Measurements from ENCODE around the gene GPER1.

Gene GPER1

GRCh38 chr7:1124164-1124563 is 36.3 kb downstream of the GPER1 start:
- TF ChIP-seq GATA1 (IDR thresholded peaks at IDR 0.05; ENCODE audit: low read depth, low read length) (no peak), POLR2A (IDR thresholded peaks at IDR 0.05; ENCODE audit: low read length) (no peak)
- DNase-seq, result no peak

GRCh38 chr7:1124816-1125602 is 37.1 kb downstream of the GPER1 start:
- TF ChIP-seq POLR2A (IDR thresholded peaks at IDR 0.05; ENCODE audit: low read length) (no peak), GATA1 (IDR thresholded peaks at IDR 0.05; ENCODE audit: low read depth, low read length) (no peak)
- DNase-seq, result no peak

- DNase-seq, result no peak
- no peak for TF ChIP-seq POLR2A (IDR thresholded peaks at IDR 0.05; ENCODE audit: low read length)
- no peak for TF ChIP-seq GATA1 (IDR thresholded peaks at IDR 0.05; ENCODE audit: low read depth, low read length)
These were observed 37.7 kb downstream of the GPER1 start for GRCh38 chr7:1125603-1125969.

- no peak for DNase-seq
- TF ChIP-seq GATA1 (IDR thresholded peaks at IDR 0.05; ENCODE audit: low read depth, low read length) (no peak), POLR2A (IDR thresholded peaks at IDR 0.05; ENCODE audit: low read length) (no peak)
These were observed 39.1 kb downstream of the GPER1 start for GRCh38 chr7:1127001-1127400.

- DNase-seq, result no peak
- no peak for TF ChIP-seq POLR2A (IDR thresholded peaks at IDR 0.05; ENCODE audit: low read length)
- TF ChIP-seq GATA1 (IDR thresholded peaks at IDR 0.05; ENCODE audit: low read depth, low read length), result no peak
These were observed 41.5 kb downstream of the GPER1 start for GRCh38 chr7:1129431-1129830.

GRCh38 chr7:1130021-1130990 is 42.4 kb downstream of the GPER1 start:
- TF ChIP-seq GATA1 (IDR thresholded peaks at IDR 0.05; ENCODE audit: low read depth, low read length) (no peak), POLR2A (IDR thresholded peaks at IDR 0.05; ENCODE audit: low read length) (no peak)
- DNase-seq, result no peak

- DNase-seq, result no peak
- TF ChIP-seq POLR2A (IDR thresholded peaks at IDR 0.05; ENCODE audit: low read length) (no peak), GATA1 (IDR thresholded peaks at IDR 0.05; ENCODE audit: low read depth, low read length) (no peak)
These were observed 43.8 kb downstream of the GPER1 start for GRCh38 chr7:1131471-1132265.

GRCh38 chr7:1134951-1135350 is 47.0 kb downstream of the GPER1 start:
- DNase-seq, result no peak
- TF ChIP-seq POLR2A (IDR thresholded peaks at IDR 0.05; ENCODE audit: low read length) (no peak), GATA1 (IDR thresholded peaks at IDR 0.05; ENCODE audit: low read depth, low read length) (no peak)

GRCh38 chr7:1136841-1137516 is 49.1 kb downstream of the GPER1 start:
- TF ChIP-seq GATA1 (IDR thresholded peaks at IDR 0.05; ENCODE audit: low read depth, low read length) (no peak), POLR2A (IDR thresholded peaks at IDR 0.05; ENCODE audit: low read length) (no peak)
- DNase-seq, result peak; percentile 44 to 46

- TF ChIP-seq GATA1 (IDR thresholded peaks at IDR 0.05; ENCODE audit: low read depth, low read length) (no peak), POLR2A (IDR thresholded peaks at IDR 0.05; ENCODE audit: low read length) (no peak)
- DNase-seq, result peak in 1 of 2 experiments; percentile 54
These were observed 49.7 kb downstream of the GPER1 start for GRCh38 chr7:1137517-1138167.

- DNase-seq, result no peak
- TF ChIP-seq GATA1 (IDR thresholded peaks at IDR 0.05; ENCODE audit: low read depth, low read length) (no peak), POLR2A (IDR thresholded peaks at IDR 0.05; ENCODE audit: low read length) (no peak)
These were observed 52.7 kb downstream of the GPER1 start for GRCh38 chr7:1140476-1141104.

- DNase-seq, result no peak
- TF ChIP-seq GATA1 (IDR thresholded peaks at IDR 0.05; ENCODE audit: low read depth, low read length), result no peak
- no peak for TF ChIP-seq POLR2A (IDR thresholded peaks at IDR 0.05; ENCODE audit: low read length)
These were observed 53.7 kb downstream of the GPER1 start for GRCh38 chr7:1141651-1142050.

Data from erythroblast (primary cell).